Body of pancreas (tissue), 4 donors: ENCODE data around the gene CFAP157.

ENCODE experiments used
- CTCF ChIP-seq, 7 experiments: fragments of 450-650 bp in 4 of 7; fragments of 200-600 bp in 3 of 7; sonication (generic) in 3 of 7; IDR thresholded peaks; one replicate each; pipeline ENCODE4 v1.5.1; 2016 to 2019; ENCODE audit warnings: antibody characterized with exemption in 7 of 7
- POLR2A ChIP-seq, 3 donors: fragments of 450-650 bp; IDR thresholded peaks; one replicate each; pipeline ENCODE4 v1.6.1; 2016; ENCODE audit warnings: antibody characterized with exemption in 3 of 3, mild to moderate bottlenecking in 2 of 3

GRCh38 chr9:127733614-127734013 lies 26.8 kb downstream of the CFAP157 start:
- TF ChIP-seq CTCF (IDR thresholded peaks at IDR 0.05) = no peak
- TF ChIP-seq POLR2A (IDR thresholded peaks at IDR 0.05) = no peak
